Smooth muscle cell (in vitro differentiated cells): Measurements from ENCODE around the gene HDLBP. TPM values are rescaled to one million over a fixed set of nuclear protein-coding genes. Genes with fewer than 3 reads are reported as not detected.

Source experiments
- DNase-seq: peaks from one replicate; lab custom pipeline; 2025; ENCODE audit not compliant: unreplicated experiment; lab: John Stamatoyannopoulos, UW
- H2AFZ ChIP-seq: fragments of 200-600 bp; sonication (generic); 2 replicates; pipeline ENCODE4 v1.6.0; 2016; ENCODE audit warnings: antibody characterized with exemption, low read depth, mild to moderate bottlenecking
- H3F3A ChIP-seq: fragments of 200-600 bp; sonication (generic); 2 replicates; pipeline ENCODE4 v1.6.0; 2017; ENCODE audit warnings: antibody characterized with exemption, low read depth
- H3K27ac ChIP-seq: fragments of 200-600 bp; sonication (generic); 2 replicates; pipeline ENCODE4 v1.5.1; 2016; ENCODE audit warnings: low read depth, mild to moderate bottlenecking
- H3K27me3 ChIP-seq: fragments of 200-600 bp; sonication (generic); 2 replicates; pipeline ENCODE4 v1.6.1; 2016; ENCODE audit warnings: low read depth, mild to moderate bottlenecking
- H3K36me3 ChIP-seq: fragments of 200-600 bp; sonication (generic); 2 replicates; pipeline ENCODE4 v1.5.1; 2016; ENCODE audit warnings: low read depth
- H3K4me1 ChIP-seq: fragments of 200-600 bp; sonication (generic); 2 replicates; pipeline ENCODE4 v1.5.1; 2016; ENCODE audit warnings: low read depth
- H3K4me2 ChIP-seq: fragments of 200-600 bp; sonication (generic); 2 replicates; pipeline ENCODE4 v1.6.0; 2016; ENCODE audit warnings: mild to moderate bottlenecking
- H3K4me3 ChIP-seq: fragments of 200-600 bp; sonication (generic); 2 replicates; pipeline ENCODE4 v1.5.1; 2016; ENCODE audit warnings: mild to moderate bottlenecking
- H3K79me2 ChIP-seq: fragments of 200-600 bp; sonication (generic); 2 replicates; pipeline ENCODE4 v1.6.0; 2016; ENCODE audit warnings: low read depth, mild to moderate bottlenecking
- H3K9ac ChIP-seq: fragments of 200-600 bp; sonication (generic); 2 replicates; pipeline ENCODE4 v1.6.0; 2016; ENCODE audit warnings: low read depth
- H3K9me3 ChIP-seq: fragments of 200-600 bp; sonication (generic); replicated peaks from 2 replicates; pipeline ENCODE4 v1.5.1; 2016; ENCODE audit warnings: low read depth
- H4K20me1 ChIP-seq: fragments of 200-600 bp; sonication (generic); 2 replicates; pipeline ENCODE4 v1.6.0; 2016; ENCODE audit warnings: low read depth
- CTCF ChIP-seq: fragments of 200-600 bp; sonication (generic); IDR thresholded peaks from 2 replicates; pipeline ENCODE4 v1.5.1; 2017; ENCODE audit warnings: borderline replicate concordance, mild to moderate bottlenecking, antibody characterized with exemption; ENCODE audit not compliant: insufficient read depth, poor library complexity, severe bottlenecking
- WGBS: methylation state at CpG from one replicate; pipeline ENCODE4 v1.1.7; 2016; ENCODE audit warnings: low lambda C conversion rate; 5-methylcytosine and 5-hydroxymethylcytosine counted together
- polyA plus RNA-seq: library from polyadenylated mRNA; unstranded; fragments of >200 nt; fragmentation: Nextera tagmentation; extraction: Ambion mirVana; gene quantifications from 2 replicates; pipeline ENCODE4 v1.2.1, GENCODE V29; 2016
- total RNA-seq: library from RNA; depleted of rRNA; stranded (reverse); fragments of >200 nt; gene quantifications from 2 replicates; pipeline ENCODE4 v1.2.3, GENCODE V29; 2014

HDLBP gene
- total and polyA plus RNA-seq, 2 experiments from 2014 or later = 504 to 545 TPM

GRCh38 chr2:241254904-241255351, 60.5 kb downstream of the HDLBP start:
- TF ChIP-seq CTCF = no peak
- Histone ChIP-seq H3K4me1 (no peaks in the 10 kb centered on the region), H4K20me1 (peaks cover 100% of the 10 kb centered on the region), H3K79me2 (peaks cover 98% of the 10 kb centered on the region), H3K9ac (no peak overlapping the region), H2AFZ (no peak overlapping the region), H3K27ac (no peak overlapping the region), H3K36me3 (peaks cover 61% of the 10 kb centered on the region), H3K4me2 (no peak overlapping the region), H3K4me3 (no peak overlapping the region), H3K9me3 (no peaks in the 10 kb centered on the region), H3K27me3 (no peaks in the 10 kb centered on the region), H3F3A (peaks cover 36% of the 10 kb centered on the region)
- no peak for DNase-seq
- 97% methylated on average over 10 of the region's 10 CpGs for WGBS

- no peak overlapping the region for H3K9ac ChIP-seq
- no peak overlapping the region for H2AFZ ChIP-seq
- TF ChIP-seq CTCF = no peak
- no peak overlapping the region for H3K4me2 ChIP-seq
- no peak overlapping the region for H3K27ac ChIP-seq
- peaks cover 25% of the 10 kb centered on the region for H3F3A ChIP-seq
- H3K9me3 ChIP-seq = no peaks in the 10 kb centered on the region
- H3K4me1 ChIP-seq = no peaks in the 10 kb centered on the region
- DNase-seq = no peak
- WGBS = 97% methylated on average over 14 of the region's 14 CpGs
- H3K27me3 ChIP-seq = no peaks in the 10 kb centered on the region
- no peak overlapping the region for H3K4me3 ChIP-seq
- H4K20me1 ChIP-seq = peaks cover 100% of the 10 kb centered on the region
- peaks cover 95% of the 10 kb centered on the region for H3K79me2 ChIP-seq
- H3K36me3 ChIP-seq = peaks cover 55% of the 10 kb centered on the region
Observed at GRCh38 chr2:241252778-241253475, 62.5 kb downstream of the HDLBP start.

DNA sequence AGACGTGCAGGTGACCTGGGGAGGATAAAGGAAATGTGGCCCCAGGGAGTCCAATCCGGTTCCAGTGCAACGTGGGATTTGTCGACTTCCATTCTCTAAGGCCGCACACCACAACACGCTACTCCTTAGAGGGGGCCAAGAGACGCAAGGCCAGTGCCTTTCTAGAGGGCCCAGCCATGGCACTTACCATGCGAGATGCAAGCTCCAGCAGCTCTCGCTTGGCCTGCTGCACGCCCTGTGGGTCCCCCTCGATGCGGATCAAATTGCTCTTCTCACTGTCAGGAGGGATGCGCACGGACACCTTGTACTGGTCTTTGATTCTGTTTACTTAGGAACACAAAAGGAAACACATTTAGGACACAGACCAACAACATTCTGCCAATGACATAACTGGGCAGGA, 65.8 kb downstream of the HDLBP start:
- no peaks in the 10 kb centered on the region for H3K27me3 ChIP-seq
- peaks cover 48% of the 10 kb centered on the region for H3K36me3 ChIP-seq
- peaks cover 28% of the 10 kb centered on the region for H3F3A ChIP-seq
- no peak for DNase-seq
- no peak overlapping the region for H3K4me3 ChIP-seq
- no peak overlapping the region for H3K9ac ChIP-seq
- H3K27ac ChIP-seq = no peak overlapping the region
- no peaks in the 10 kb centered on the region for H3K9me3 ChIP-seq
- H3K4me1 ChIP-seq = no peaks in the 10 kb centered on the region
- 98% methylated on average over 14 of the region's 14 CpGs for WGBS
- no peak overlapping the region for H2AFZ ChIP-seq
- TF ChIP-seq CTCF = no peak
- H4K20me1 ChIP-seq = peaks cover 100% of the 10 kb centered on the region
- no peak overlapping the region for H3K4me2 ChIP-seq
- peaks cover 94% of the 10 kb centered on the region for H3K79me2 ChIP-seq

- Histone ChIP-seq H3K79me2 (peaks cover 94% of the 10 kb centered on the region), H3K4me1 (no peaks in the 10 kb centered on the region), H3K4me3 (no peak overlapping the region), H3K27me3 (no peaks in the 10 kb centered on the region), H3K9me3 (no peaks in the 10 kb centered on the region), H3K36me3 (peaks cover 52% of the 10 kb centered on the region), H3K9ac (no peak overlapping the region), H4K20me1 (peaks cover 100% of the 10 kb centered on the region), H2AFZ (no peak overlapping the region), H3K4me2 (no peak overlapping the region), H3F3A (peaks cover 34% of the 10 kb centered on the region), H3K27ac (no peak overlapping the region)
- no peak for DNase-seq
- TF ChIP-seq CTCF = no peak
- 89% methylated on average over 6 of the region's 6 CpGs for WGBS
Observed at GRCh38 chr2:241248897-241249296, 66.6 kb downstream of the HDLBP start.
